AG10803 (cell line): ENCODE measurements around the gene PI3.

Source experiments
- DNase-seq: peaks from one replicate; pipeline ENCODE4 v3.0.0; 2010; ENCODE audit warnings: low read depth
- H3K4me3 ChIP-seq: 2 replicates; pipeline ENCODE4 v1.5.1; 2011; ENCODE audit warnings: mild to moderate bottlenecking, low read length, control low read depth
- CTCF ChIP-seq: conservative IDR thresholded peaks from 2 replicates; pipeline ENCODE4 v1.5.1; 2011; ENCODE audit warnings: mild to moderate bottlenecking, low read length, control low read depth, inconsistent platforms

PI3 gene

DNA sequence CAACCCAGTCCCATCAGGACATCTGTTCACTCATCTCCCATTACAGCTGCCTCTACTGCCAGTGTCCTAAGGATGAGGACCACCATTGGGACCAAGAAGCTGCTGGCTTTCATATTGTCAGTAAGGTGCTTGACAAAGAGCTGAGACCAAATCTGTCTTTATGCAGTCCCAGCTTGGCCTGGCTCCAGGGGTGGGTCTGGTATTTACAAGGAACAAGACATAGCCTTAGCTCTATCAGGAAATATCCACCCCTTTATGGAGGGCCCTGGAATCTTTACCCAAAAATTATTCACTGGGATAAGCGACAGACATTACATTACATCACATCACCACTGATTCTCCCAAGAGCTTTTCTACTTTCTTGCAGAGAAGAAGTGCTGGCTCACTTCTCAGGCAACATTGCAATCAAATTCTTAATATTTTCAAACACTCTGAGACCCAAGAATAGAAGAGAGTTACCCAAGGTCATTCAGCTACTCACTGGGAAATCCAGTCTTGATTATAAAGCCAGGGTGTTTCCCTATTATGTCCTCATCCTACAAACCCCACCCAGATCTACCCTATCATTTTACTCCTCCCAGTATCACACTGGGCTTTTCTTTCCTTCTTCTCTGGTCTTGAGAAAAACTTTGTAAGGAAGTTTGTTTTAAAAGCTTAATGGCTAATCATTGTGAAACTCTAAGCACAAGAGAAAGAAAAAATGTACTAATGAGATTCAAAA is 11.5 kb upstream of the PI3 start:
- DNase-seq, result no peak
- H3K4me3 ChIP-seq, result no peak overlapping the region
- TF ChIP-seq CTCF, result no peak

GRCh38 chr20:45164906-45165305 is 9.8 kb upstream of the PI3 start:
- DNase-seq, result no peak
- no peak overlapping the region for H3K4me3 ChIP-seq
- TF ChIP-seq CTCF, result no peak

GRCh38 chr20:45173522-45173921 is 1.2 kb upstream of the PI3 start:
- no peak for TF ChIP-seq CTCF
- DNase-seq, result no peak

DNA sequence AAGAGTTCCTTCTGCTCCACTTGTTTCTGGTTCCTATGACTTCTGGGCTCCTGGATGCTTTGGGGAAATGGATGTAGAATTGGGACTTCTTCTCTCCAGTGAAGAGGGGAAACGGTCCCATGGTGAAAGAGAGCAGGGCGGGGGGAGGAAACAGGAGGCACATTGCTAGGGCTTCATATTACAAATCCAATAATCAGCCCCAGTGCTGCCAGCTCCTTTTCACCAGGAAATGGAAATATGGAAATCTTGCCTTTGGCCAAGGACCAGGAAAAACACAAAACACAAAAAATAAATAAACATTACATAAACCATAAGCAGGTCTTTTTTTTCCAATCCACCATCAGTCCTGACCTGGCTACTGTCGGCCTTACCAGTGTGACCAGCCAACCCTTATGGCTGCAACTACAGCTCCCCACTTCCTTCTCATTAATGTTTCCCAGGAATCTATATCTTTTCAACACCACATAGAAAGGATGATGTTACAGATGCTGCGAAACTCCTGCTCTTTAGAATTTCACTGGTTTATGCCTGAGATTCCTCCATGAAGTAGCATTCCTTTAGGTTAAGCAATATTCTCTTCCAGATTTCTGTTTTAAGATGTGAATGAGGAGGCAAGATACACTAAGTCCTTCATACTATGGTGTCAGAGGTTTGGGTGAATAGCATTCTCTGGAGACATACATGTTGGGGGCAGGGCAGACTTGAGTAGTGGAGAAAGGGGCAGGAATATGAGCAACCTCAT is 2.0 kb downstream of the PI3 start:
- no peak for TF ChIP-seq CTCF
- DNase-seq, result no peak
- no peak overlapping the region for H3K4me3 ChIP-seq

More at GRCh38 chr20:45173522-45173921, 1.2 kb upstream of the PI3 start:
- no peak overlapping the region for H3K4me3 ChIP-seq

DNA sequence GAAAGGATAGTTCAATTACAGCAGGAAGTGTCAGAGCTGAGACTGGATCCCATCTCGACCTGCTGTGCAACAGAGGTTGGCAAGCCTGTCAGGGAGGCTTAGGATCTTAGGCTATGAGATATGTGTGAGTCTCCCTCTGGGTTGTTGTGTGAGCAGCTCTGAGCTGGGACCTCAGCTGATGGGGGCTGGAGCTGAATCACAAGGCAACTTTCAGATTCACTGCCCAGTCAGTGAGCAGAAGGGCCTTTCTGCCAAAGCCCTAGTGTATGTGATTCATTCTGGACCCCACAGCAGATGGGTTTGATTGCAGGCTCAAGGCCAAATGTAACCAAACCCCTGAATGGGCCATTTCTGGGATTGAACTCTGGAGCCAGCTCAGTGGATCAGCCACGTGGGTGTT is 4.5 kb downstream of the PI3 start:
- no peak for TF ChIP-seq CTCF
- DNase-seq, result no peak
- no peak overlapping the region for H3K4me3 ChIP-seq

DNA sequence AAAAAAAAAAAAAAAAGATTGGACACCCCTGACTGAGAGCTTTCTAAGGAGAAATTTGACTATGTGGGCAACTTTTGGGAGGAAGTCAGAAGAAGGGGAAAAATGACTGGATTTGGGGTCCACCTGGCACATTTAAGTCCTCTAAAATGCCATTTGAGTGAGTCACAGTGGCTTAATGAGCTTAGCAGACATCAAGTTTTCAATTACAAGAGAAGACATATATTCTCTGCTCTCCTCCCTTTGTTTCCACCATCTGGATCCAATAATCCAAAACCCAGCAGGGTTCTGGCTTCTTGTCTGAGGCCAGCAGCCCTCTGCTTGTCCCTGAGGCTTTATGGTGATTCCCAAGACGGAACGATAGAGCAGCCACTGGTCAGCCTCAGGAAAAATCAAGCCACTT is 6.9 kb downstream of the PI3 start:
- no peak overlapping the region for H3K4me3 ChIP-seq
- no peak for TF ChIP-seq CTCF
- peak; percentile 59 for DNase-seq

GRCh38 chr20:45183084-45183483 is 8.4 kb downstream of the PI3 start:
- no peak overlapping the region for H3K4me3 ChIP-seq
- no peak for DNase-seq
- TF ChIP-seq CTCF, result no peak
